GM23338 (cell line): ENCODE results near the gene CACNA1D. TPM values are rescaled to one million over a fixed set of nuclear protein-coding genes. Genes with fewer than 3 reads are reported as not detected.

Experiments used
- ATAC-seq: fragments of 200-7000 bp; cut with Tn5 transposase; 3 replicates; pipeline ENCODE4 v1.9.1; 2020
- DNase-seq: peaks from one replicate; pipeline ENCODE4 v3.0.0-alpha.2; 2015; ENCODE audit warnings: low spot score
- H2AFZ ChIP-seq: fragments of 200-600 bp; sonication (generic); 2 replicates; pipeline ENCODE4 v1.8.0; 2016; ENCODE audit warnings: antibody characterized with exemption, mild to moderate bottlenecking, moderate library complexity
- H3F3A ChIP-seq: fragments of 200-600 bp; sonication (generic); replicated peaks from 2 replicates; pipeline ENCODE4 v1.8.0; 2017; ENCODE audit warnings: antibody characterized with exemption, mixed run types, low read depth
- H3K27ac ChIP-seq: fragments of 200-600 bp; sonication (generic); 2 replicates; pipeline ENCODE4 v1.6.1; 2016; ENCODE audit warnings: low read depth
- H3K27me3 ChIP-seq: fragments of 200-600 bp; sonication (generic); 2 replicates; pipeline ENCODE4 v1.8.0; 2016; ENCODE audit warnings: mild to moderate bottlenecking, mixed run types, moderate library complexity; ENCODE audit not compliant: insufficient read depth
- H3K36me3 ChIP-seq: fragments of 200-600 bp; sonication (generic); 2 replicates; pipeline ENCODE4 v1.8.0; 2016; ENCODE audit warnings: mild to moderate bottlenecking; ENCODE audit not compliant: insufficient read depth
- H3K4me1 ChIP-seq: fragments of 200-600 bp; sonication (generic); 2 replicates; pipeline ENCODE4 v1.8.0; 2016; ENCODE audit warnings: mild to moderate bottlenecking, moderate library complexity; ENCODE audit not compliant: insufficient read depth
- H3K4me2 ChIP-seq: fragments of 200-600 bp; sonication (generic); 2 replicates; pipeline ENCODE4 v1.7.1; 2017; ENCODE audit warnings: mixed run types
- H3K4me3 ChIP-seq: fragments of 200-600 bp; sonication (generic); 2 replicates; pipeline ENCODE4 v1.6.1; 2016; ENCODE audit warnings: mixed run types
- H3K79me2 ChIP-seq: fragments of 200-600 bp; sonication (generic); replicated peaks from 2 replicates; pipeline ENCODE4 v1.8.0; 2017; ENCODE audit warnings: mild to moderate bottlenecking; ENCODE audit not compliant: insufficient read depth
- H3K9me2 ChIP-seq: fragments of 200-600 bp; sonication (generic); 2 replicates; pipeline ENCODE4 v1.8.0; 2017; ENCODE audit not compliant: insufficient read depth
- H4K20me1 ChIP-seq: fragments of 200-600 bp; sonication (generic); replicated peaks from 2 replicates; pipeline ENCODE4 v1.8.0; 2017; ENCODE audit warnings: mild to moderate bottlenecking; ENCODE audit not compliant: insufficient read depth
- H3K27ac Mint-ChIP-seq: 2 replicates; pipeline ENCODE4 v1.8.0; 2020; ENCODE audit warnings: inconsistent platforms, mild to moderate bottlenecking, moderate library complexity, mixed read lengths
- H3K27me3 Mint-ChIP-seq: 3 replicates; pipeline ENCODE4 v1.8.0; 2022; ENCODE audit warnings: low read depth, mild to moderate bottlenecking, moderate library complexity, mixed read lengths, inconsistent platforms; ENCODE audit not compliant: insufficient read depth, poor library complexity
- H3K36me3 Mint-ChIP-seq: 3 replicates; pipeline ENCODE4 v1.8.0; 2021; ENCODE audit warnings: low read depth, mild to moderate bottlenecking, inconsistent platforms, moderate library complexity, mixed read lengths
- H3K4me1 Mint-ChIP-seq: 3 replicates; pipeline ENCODE4 v1.8.0; 2020; ENCODE audit warnings: mild to moderate bottlenecking, inconsistent platforms, mixed read lengths
- H3K4me3 Mint-ChIP-seq: 3 replicates; pipeline ENCODE4 v1.8.0; 2021; ENCODE audit warnings: moderate library complexity, mild to moderate bottlenecking, inconsistent platforms, mixed read lengths
- H3K9me3 Mint-ChIP-seq: 3 replicates; pipeline ENCODE4 v1.8.0; 2020; ENCODE audit warnings: moderate library complexity, mild to moderate bottlenecking, inconsistent platforms, mixed read lengths
- EZH2 ChIP-seq: fragments of 200-600 bp; sonication (generic); IDR thresholded peaks from one replicate; pipeline ENCODE4 v1.8.0; 2017; ENCODE audit warnings: antibody characterized with exemption, mild to moderate bottlenecking, low read depth; ENCODE audit not compliant: unreplicated experiment
- EZH2phosphoT487 ChIP-seq: fragments of 200-600 bp; sonication (generic); IDR thresholded peaks from one replicate; pipeline ENCODE4 v1.8.1; 2018; ENCODE audit warnings: antibody characterized with exemption; ENCODE audit not compliant: unreplicated experiment
- JUNB ChIP-seq: IDR thresholded peaks from one replicate; pipeline ENCODE4 v1.6.1; 2016; ENCODE audit warnings: antibody characterized with exemption; ENCODE audit not compliant: unreplicated experiment
- NANOG ChIP-seq: IDR thresholded peaks from 2 replicates; pipeline ENCODE4 v1.6.1; 2016; ENCODE audit warnings: antibody characterized with exemption, borderline replicate concordance
- POLR2AphosphoS5 ChIP-seq: IDR thresholded peaks from 2 replicates; pipeline ENCODE4 v1.6.1; 2016; ENCODE audit warnings: antibody characterized with exemption, low read depth
- STAT1 ChIP-seq: IDR thresholded peaks from one replicate; pipeline ENCODE4 v1.6.1; 2016; ENCODE audit warnings: antibody characterized with exemption; ENCODE audit not compliant: unreplicated experiment
- ZNF114 ChIP-seq: fragments of 250-450 bp; sonication (Bioruptor Pico); IDR thresholded peaks from 2 replicates; pipeline ENCODE4 v1.5.0; 2020; ENCODE audit warnings: mild to moderate bottlenecking, moderate library complexity
- polyA plus RNA-seq: library from polyadenylated mRNA; unstranded; fragments of >200 nt; fragmentation: Nextera tagmentation; extraction: Ambion mirVana; gene quantifications from 2 replicates; pipeline ENCODE4 v1.2.1, GENCODE V29; 2016
- total RNA-seq: library from RNA; depleted of rRNA; stranded (reverse); fragments of >200 nt; shearing (Covaris generic); gene quantifications from 2 replicates; pipeline ENCODE4 v1.2.3, GENCODE V29; 2014
- TF ChIP-seq, protein P1 (sequence below), 2 experiments: fragments of 200-600 bp in 1 of 2; sonication (generic) in 1 of 2; conservative IDR thresholded peaks; 2 replicates each; pipeline versions ENCODE4 v1.5.1 to v1.6.1; 2016 to 2017; ENCODE audit warnings: antibody characterized with exemption in 2 of 2, low read depth in 2 of 2, mild to moderate bottlenecking in 2 of 2, moderate library complexity in 1 of 2
- TF ChIP-seq, protein P2 (sequence below): IDR thresholded peaks from one replicate; pipeline ENCODE4 v1.6.1; 2018; ENCODE audit warnings: antibody characterized with exemption; ENCODE audit not compliant: unreplicated experiment

Gene CACNA1D
- total and polyA plus RNA-seq, 2 experiments from 2014 or later: 1.7 to 1.8 TPM

DNA sequence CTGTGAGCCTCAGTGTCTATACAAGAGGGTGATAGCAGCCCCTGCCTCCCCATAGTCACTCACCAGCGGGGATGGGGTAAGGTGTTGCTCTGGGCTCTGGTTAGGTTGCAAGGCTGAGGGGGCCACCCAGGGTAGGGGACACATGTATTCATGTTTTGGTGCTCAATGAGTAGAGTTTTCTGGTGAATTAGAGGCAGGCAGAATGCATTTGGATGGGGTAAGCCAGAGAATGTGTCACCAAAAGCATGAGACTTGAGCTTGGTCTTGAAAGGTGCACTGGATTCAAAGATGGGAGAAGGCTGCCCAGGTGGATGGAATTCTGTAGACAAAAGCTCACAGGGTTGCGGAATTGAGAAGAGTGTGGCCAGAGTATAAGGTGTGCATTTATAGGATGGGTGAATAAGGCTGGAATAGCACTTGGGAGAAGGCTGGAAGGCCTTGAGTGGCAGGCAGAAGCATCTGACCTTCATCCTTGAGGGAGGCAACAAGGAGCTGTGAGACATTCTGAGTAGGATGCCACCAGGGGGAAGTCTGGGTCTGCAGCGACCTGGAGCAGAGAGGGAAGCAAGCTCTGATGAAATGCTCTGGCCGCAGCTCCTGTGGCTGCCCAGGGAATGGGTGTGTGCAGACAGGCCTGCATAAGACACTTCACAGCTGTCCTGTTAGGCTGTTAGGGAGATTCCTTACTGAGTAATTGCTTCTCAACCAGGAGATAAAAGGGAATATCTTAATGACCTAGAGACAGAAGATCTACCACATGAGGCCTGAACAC, 202.2 kb downstream of the CACNA1D start:
- H3K9me2 ChIP-seq: no peaks in the 10 kb centered on the region
- no peaks in the 10 kb centered on the region for H3K4me1 ChIP-seq
- H3K79me2 ChIP-seq: no peaks in the 10 kb centered on the region
- no peak for DNase-seq
- ATAC-seq: peak; percentile 52; the same call in 1 of the 3 replicates
- TF ChIP-seq POLR2AphosphoS5: no peak
- TF ChIP-seq, protein P1, sequence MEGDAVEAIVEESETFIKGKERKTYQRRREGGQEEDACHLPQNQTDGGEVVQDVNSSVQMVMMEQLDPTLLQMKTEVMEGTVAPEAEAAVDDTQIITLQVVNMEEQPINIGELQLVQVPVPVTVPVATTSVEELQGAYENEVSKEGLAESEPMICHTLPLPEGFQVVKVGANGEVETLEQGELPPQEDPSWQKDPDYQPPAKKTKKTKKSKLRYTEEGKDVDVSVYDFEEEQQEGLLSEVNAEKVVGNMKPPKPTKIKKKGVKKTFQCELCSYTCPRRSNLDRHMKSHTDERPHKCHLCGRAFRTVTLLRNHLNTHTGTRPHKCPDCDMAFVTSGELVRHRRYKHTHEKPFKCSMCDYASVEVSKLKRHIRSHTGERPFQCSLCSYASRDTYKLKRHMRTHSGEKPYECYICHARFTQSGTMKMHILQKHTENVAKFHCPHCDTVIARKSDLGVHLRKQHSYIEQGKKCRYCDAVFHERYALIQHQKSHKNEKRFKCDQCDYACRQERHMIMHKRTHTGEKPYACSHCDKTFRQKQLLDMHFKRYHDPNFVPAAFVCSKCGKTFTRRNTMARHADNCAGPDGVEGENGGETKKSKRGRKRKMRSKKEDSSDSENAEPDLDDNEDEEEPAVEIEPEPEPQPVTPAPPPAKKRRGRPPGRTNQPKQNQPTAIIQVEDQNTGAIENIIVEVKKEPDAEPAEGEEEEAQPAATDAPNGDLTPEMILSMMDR (conservative IDR thresholded peaks at IDR 0.05; ENCODE audit: low read depth in 2 of 2): peak; percentile 12 to 42; a peak in 2 of 4 replicates
- no peaks in the 10 kb centered on the region for H4K20me1 ChIP-seq
- Mint-ChIP-seq H3K27me3 (peaks cover 2% of the 10 kb centered on the region), H3K27ac (no peak overlapping the region), H3K9me3 (no peaks in the 10 kb centered on the region), H3K36me3 (no peaks in the 10 kb centered on the region), H3K4me3 (no peak overlapping the region), H3K4me1 (no peaks in the 10 kb centered on the region)
- no peak overlapping the region for H3K27ac ChIP-seq
- H3K36me3 ChIP-seq: no peaks in the 10 kb centered on the region
- no peak overlapping the region for H3K4me3 ChIP-seq
- no peak overlapping the region for H2AFZ ChIP-seq
- H3K27me3 ChIP-seq: no peaks in the 10 kb centered on the region
- H3F3A ChIP-seq: no peaks in the 10 kb centered on the region
- H3K4me2 ChIP-seq: no peak overlapping the region

DNA sequence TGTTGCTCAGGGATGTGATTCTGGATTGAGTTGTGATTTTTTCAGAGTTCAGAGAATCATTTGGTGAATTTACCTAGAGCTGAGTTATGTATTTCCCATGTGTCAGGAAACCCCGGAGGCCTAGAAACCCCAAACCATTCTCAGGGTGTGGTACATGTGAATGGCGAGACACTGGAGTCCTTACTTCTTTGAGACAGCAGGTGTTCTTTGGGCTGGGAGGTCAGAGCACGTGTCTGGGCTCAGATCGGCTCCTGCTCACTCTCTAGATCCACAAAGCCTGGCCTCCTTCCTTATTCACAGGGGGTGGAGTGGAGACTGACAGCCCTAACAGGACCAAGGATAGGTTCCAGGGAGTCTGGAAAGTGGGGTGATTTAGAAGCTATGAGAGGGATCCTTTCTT, 206.0 kb downstream of the CACNA1D start:
- ATAC-seq: no peak
- no peak for DNase-seq
- Mint-ChIP-seq H3K27me3 (no peaks in the 10 kb centered on the region), H3K36me3 (no peaks in the 10 kb centered on the region), H3K27ac (no peak overlapping the region), H3K4me1 (peaks cover 9% of the 10 kb centered on the region), H3K9me3 (no peaks in the 10 kb centered on the region), H3K4me3 (no peak overlapping the region)
- H3K9me2 ChIP-seq: no peaks in the 10 kb centered on the region
- H3K4me2 ChIP-seq: no peak overlapping the region
- no peak overlapping the region for H2AFZ ChIP-seq
- H4K20me1 ChIP-seq: no peaks in the 10 kb centered on the region
- H3K4me1 ChIP-seq: no peaks in the 10 kb centered on the region
- H3K27ac ChIP-seq: no peak overlapping the region
- no peaks in the 10 kb centered on the region for H3K36me3 ChIP-seq
- H3K4me3 ChIP-seq: no peak overlapping the region
- no peaks in the 10 kb centered on the region for H3K79me2 ChIP-seq
- H3K27me3 ChIP-seq: no peaks in the 10 kb centered on the region
- no peaks in the 10 kb centered on the region for H3F3A ChIP-seq
- TF ChIP-seq, protein P2, sequence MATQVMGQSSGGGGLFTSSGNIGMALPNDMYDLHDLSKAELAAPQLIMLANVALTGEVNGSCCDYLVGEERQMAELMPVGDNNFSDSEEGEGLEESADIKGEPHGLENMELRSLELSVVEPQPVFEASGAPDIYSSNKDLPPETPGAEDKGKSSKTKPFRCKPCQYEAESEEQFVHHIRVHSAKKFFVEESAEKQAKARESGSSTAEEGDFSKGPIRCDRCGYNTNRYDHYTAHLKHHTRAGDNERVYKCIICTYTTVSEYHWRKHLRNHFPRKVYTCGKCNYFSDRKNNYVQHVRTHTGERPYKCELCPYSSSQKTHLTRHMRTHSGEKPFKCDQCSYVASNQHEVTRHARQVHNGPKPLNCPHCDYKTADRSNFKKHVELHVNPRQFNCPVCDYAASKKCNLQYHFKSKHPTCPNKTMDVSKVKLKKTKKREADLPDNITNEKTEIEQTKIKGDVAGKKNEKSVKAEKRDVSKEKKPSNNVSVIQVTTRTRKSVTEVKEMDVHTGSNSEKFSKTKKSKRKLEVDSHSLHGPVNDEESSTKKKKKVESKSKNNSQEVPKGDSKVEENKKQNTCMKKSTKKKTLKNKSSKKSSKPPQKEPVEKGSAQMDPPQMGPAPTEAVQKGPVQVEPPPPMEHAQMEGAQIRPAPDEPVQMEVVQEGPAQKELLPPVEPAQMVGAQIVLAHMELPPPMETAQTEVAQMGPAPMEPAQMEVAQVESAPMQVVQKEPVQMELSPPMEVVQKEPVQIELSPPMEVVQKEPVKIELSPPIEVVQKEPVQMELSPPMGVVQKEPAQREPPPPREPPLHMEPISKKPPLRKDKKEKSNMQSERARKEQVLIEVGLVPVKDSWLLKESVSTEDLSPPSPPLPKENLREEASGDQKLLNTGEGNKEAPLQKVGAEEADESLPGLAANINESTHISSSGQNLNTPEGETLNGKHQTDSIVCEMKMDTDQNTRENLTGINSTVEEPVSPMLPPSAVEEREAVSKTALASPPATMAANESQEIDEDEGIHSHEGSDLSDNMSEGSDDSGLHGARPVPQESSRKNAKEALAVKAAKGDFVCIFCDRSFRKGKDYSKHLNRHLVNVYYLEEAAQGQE: no peak
- TF ChIP-seq STAT1: no peak
- no peak for TF ChIP-seq JUNB
- TF ChIP-seq, protein P1 (conservative IDR thresholded peaks at IDR 0.05; ENCODE audit: low read depth in 2 of 2): no peak
- TF ChIP-seq ZNF114 (CRISPR knock-in tag): no peak
- no peak for TF ChIP-seq NANOG
- no peak for TF ChIP-seq EZH2
- no peak for TF ChIP-seq EZH2phosphoT487
